SKM-1 treated with dmso at 0.1 percent for 144 hours (cell line): ENCODE measurements around the gene ASB3.
"Not testable (repeated sequence)": the region's sequence is repeated elsewhere in the genome, so short reads cannot be mapped to it uniquely, and the experiment has no call there.

ENCODE experiments used
- DNase-seq: peaks from one replicate; lab custom pipeline; 2025; ENCODE audit not compliant: unreplicated experiment; lab: John Stamatoyannopoulos, UW

ASB3 gene

GRCh38 chr2:53787614-53788289 lies 999 bp upstream of the ASB3 start:
- no peak for DNase-seq

GRCh38 chr2:53786352-53786704 lies 425 bp downstream of the ASB3 start:
- DNase-seq: no peak

DNA sequence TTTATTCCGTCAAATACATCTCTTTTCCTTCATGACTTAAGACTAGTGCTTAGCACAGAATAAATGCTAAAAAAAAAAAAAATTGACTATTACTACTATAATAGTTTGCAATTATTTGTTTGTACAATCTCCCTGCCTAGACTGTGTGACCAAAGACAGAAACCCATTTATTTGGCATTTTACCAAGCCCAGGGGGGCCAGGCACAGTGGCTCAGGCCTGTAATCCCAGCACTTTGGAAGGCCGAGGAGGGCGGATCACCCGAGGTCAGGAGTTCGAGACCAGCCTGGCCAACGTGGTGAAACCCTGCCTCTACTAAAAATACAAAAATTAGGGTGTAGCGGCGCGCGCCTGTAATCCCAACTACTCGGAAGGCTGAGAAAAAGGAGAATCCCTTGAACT lies 1.4 kb downstream of the ASB3 start:
- no peak for DNase-seq

DNA sequence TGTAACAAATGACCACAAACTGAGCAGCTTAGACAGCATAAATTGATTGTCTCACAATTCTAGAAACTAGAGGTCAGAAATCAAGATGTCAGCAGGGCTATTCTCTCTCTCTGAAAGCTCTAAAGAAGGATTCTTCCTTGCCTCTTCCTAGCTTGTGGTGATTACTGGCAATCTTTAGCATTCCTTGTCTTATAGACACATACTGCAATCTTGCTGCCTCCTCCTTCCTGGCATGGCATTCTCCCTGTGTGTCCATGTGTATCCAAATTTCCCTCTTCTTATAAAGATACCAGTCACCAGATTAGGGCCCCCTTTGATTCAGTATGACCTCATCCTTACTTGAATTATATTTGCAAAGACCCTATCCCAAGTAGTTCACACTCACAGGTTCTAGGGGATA lies 2.3 kb downstream of the ASB3 start:
- DNase-seq: no peak

DNA sequence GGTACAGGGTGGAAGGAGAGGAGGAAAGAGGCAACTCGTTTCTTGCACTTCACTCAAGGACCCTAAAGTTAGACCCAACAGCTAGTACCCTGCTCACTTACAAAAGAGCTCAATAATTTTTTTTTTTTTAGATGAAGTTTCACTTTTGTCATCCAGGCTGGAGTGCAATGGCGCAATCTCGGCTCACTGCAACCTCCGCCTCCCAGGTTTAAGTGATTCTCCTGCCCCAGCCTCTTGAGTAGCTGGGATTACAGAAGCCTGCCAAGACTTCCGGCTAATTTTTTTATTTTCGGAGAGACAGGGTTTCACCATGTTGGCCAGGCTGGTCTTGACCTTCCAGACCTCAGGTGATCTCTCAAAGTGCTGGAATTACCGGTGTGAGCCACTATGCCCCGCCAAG lies 4.1 kb downstream of the ASB3 start:
- DNase-seq: no peak

DNA sequence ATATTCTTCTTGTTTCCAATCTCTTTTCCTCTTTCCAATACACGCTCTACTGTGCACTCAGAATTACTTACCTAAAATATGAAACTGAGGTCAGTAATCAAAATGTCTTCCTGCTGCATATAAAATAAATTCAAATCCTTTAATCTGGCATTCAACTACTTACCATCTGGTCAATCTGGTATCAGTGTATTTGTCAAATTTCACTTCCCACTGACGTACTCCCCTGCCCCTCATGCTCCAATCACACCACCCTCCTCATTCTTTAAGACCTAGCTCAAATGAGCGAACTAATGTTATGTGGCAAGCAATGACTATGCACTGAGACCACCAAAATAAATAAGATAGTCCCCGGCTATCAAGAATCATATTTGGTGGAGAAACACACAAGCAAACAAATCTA lies 6.7 kb downstream of the ASB3 start:
- DNase-seq: no peak

GRCh38 chr2:53778536-53779162 lies 8.1 kb downstream of the ASB3 start:
- DNase-seq: no peak

DNA sequence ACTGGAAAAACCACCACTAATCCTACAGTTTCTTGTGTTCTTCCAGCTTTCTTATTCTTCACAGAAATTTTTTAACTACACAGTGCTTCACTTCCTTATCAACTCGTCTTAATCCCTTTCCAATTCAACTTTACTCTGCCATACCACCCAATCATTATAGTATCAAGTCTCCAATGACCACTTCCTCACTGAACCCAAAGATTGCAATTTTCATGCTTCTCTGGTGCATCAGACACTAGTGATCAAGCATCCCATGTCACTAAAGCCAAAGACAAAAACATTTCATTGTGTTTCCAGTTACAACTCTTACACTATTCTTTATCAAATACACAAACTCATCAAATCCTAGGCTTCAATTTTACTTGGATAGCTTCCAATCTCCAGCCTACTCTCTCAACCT lies 9.6 kb downstream of the ASB3 start:
- no peak for DNase-seq

- no peak for DNase-seq
Measured at GRCh38 chr2:53770264-53770663, 16.5 kb downstream of the ASB3 start.

- no peak for DNase-seq
Measured at GRCh38 chr2:53769318-53769945, 17.3 kb downstream of the ASB3 start.

GRCh38 chr2:53768242-53768542 lies 18.6 kb downstream of the ASB3 start:
- no peak for DNase-seq

DNA sequence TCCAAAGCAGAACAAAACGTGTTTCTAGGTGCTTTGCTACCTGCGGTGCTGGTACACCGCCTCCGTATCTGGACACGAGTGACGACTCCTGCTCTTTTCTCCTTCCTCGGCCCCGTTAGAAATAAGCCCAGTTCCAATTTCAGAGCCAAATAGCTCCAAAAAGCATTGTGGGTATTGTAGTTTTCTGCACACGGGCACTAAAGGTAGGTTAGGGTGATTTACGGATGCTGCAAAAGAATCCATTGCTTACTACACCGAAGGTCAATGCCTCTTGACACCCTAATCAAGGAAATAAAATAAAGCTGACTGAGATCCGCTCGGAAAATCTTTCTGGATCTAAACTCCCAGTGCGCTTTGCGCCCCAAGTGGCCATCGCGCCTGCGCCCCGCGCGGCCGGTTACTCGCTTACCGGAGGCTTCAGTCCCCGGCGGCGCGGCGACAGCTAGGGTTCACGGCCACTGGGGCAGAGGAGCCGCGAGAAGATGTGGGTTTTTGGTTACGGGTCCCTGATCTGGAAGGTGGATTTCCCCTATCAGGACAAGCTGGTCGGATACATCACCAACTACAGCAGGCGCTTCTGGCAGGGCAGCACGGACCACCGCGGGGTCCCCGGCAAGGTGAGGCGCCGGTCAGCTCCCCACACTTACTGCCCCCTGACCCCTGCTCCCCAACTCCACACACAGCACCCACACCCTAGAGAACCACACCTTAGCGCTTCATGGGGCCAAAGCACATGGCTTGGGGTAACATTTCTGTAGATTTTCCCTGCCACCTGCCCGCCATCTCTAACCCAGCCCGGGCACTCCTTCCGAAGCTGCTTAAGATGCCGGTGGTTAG lies 19.1 kb downstream of the ASB3 start, which contains the start of gene CHAC2:
CHAC2 (plus strand) TSS at position 400 of the 837 bp plus-strand sequence; CDS start at position 483, 83 bp downstream.
- DNase-seq: peak; percentile 71

DNA sequence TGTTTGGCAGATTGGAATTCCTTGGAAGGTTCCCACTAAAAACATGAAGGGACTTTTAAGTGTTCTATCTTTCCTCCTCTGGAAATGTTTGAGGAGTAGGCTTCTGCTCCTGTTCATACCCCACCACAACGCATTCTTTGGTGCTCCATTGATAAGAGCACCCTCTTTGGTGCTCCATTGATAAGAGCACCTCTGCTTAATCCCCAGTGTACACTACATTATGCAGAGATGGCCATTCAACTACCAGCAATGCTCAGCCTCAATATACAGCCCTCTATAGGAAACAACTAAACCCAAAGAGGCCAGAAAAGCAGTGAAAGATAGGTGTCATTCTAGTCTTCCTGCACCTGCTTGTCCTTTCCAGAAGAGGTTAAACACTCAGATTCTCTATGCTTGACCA lies 21.0 kb downstream of the ASB3 start:
- no peak for DNase-seq

DNA sequence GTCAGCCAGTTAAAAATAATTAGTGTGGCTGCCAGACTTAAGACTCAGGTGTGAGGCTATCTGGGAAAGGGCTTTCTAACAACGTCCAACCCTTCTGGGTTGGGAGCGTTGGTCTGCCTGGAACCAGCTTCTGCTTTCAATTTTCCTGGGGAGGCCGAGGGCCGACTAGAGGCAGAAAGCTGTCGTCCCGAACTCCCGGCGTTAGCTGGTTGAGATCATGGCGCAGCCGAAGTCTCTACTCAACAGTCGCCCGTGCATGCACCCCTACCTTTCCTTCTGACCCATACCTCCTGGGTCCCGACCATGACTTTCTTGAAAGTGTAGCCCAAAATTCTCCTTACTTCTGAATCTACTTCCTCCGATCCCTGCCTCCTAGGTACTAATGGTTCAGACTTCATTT lies 29.5 kb downstream of the ASB3 start:
- not testable (repeated sequence) for DNase-seq

- no peak for DNase-seq
Measured at GRCh38 chr2:53756644-53757043, 30.1 kb downstream of the ASB3 start.

GRCh38 chr2:53755121-53755520 lies 31.6 kb downstream of the ASB3 start:
- DNase-seq: no peak

DNA sequence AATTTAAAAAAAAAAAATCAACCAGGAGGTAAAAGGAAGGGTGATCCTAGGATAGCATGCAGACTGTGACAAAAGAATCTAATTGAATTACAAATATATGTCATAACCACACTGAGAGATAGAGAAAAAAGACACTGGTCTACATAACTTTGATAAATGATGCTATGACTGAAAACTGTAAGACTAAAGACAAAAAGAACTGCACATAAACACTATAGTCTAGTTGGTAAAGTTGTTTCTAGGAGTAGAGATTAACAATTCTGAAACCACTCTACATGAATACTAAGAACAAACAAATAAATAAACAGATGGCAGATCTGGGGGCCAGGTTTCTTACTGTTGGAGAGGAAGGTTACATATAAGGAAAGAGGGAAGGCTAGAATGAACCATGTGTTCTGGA lies 33.7 kb downstream of the ASB3 start:
- DNase-seq: no peak

GRCh38 chr2:53752385-53752784 lies 34.4 kb downstream of the ASB3 start:
- DNase-seq: no peak

DNA sequence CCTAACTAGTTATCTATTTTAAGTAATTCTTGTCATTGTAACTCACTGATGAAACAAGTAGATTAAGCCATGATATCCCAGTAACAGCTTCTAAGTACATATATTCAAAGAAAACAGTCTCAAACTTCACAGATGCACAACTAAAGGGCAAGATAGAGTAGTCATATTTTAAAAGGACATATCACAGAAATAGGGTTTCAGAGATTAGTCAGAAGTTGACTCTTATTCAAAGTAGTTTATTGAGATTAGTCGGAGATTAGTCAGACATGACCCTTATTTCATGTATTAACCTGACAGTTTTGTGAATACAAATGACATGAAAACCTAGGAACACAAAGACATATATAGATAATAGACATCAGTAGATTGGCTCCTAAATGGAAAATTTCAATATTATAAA lies 35.0 kb downstream of the ASB3 start:
- no peak for DNase-seq

DNA sequence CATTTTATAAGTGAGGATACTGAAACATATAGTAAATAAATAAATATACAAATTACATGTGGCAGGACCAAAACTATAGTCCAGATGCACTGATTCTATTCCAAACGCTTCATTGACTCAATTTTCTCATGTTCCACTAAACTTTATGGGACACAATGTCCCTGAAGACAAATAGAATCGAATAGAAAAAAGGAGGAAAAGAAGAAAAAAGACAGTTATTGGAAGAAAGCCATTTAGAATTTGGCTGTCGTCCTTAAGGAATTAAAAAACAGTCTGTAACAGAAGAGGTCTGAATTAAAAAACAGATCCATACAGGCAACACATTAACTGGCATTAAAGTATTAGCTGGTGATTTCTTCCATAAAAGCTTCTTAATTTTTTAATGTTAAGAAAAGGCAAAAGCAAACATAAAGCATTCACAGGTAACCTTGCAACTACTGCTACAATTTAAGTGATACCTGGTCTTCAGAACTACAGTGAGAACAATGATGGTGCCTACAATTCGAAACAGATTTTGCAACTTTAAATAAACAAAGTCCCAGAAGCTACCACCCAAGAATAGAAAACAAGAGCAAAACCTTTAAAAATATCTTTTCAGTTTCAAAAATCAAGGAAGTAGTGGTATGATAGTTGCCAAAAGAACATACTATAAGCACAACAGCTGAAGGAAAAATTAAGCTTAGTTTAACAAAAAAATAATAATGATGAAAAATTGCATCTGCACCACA lies 36.5 kb downstream of the ASB3 start:
- no peak for DNase-seq

DNA sequence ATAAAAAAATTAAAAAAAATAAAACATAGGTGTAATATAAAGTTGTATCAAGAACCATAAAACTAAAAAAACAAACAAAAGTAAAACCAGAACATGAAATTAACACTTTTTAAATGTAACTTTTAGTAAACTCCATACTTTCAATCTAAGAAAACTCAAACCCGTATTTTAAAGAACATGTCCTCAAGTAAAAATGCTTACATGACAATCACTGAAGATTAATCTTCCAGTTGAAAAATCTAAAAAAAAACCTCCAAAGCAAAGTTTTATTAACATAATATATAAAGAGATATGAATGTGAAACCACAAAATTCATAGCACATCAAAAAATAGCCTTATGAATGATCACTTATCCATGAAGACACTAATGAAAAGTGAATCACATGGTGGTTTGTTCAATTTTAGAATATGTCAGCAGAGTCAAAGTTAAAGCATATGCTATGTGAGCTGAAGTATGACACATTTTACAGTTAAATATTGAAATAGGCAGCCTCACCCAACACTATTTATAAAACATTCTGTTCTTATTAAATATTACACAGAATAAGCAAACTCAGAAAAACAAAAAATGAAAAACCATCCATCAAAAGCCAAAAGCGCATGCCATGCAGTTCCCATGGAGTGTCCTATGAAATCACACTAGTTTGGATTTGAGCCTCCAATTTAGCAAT lies 42.2 kb downstream of the ASB3 start:
- DNase-seq: no peak
